MCF 10A (cell line): ENCODE measurements around the gene NANS. TPM values are rescaled to one million over a fixed set of nuclear protein-coding genes. Genes with fewer than 3 reads are reported as not detected.

Experiments
- BruUV-seq: library from RNA; stranded (reverse); fragments of 400-500 nt; replicated peaks from 2 replicates; lab custom pipeline; 2021; lab: Mats Ljungman, UMichigan
- CTCF ChIA-PET: fragments of 300-600 bp; sonication (Branson Sonifier 250); formaldehyde crosslinking; extraction: SDS; loops from one replicate; lab custom pipeline; 2021; ENCODE audit warnings: antibody characterized with exemption, inconsistent platforms; lab: Yijun Ruan, JAX
- POLR2A ChIA-PET: fragments of 300-600, 350-650 bp; sonication (Branson Sonifier 250); formaldehyde crosslinking; extraction: SDS; loops from one replicate; lab custom pipeline; 2020; ENCODE audit warnings: antibody characterized with exemption, inconsistent platforms; lab: Yijun Ruan, JAX
- DNase-seq: peaks from one replicate; pipeline ENCODE4 v3.0.0-alpha.2; 2018; ENCODE audit not compliant: unreplicated experiment
- H3K27ac Mint-ChIP-seq: one replicate; pipeline ENCODE4 v1.8.0; 2022; ENCODE audit warnings: mild to moderate bottlenecking, low read depth, mixed read lengths; ENCODE audit not compliant: unreplicated experiment
- H3K27me3 Mint-ChIP-seq: one replicate; pipeline ENCODE4 v1.8.0; 2022; ENCODE audit warnings: mixed read lengths; ENCODE audit not compliant: insufficient read depth, unreplicated experiment
- H3K36me3 Mint-ChIP-seq: one replicate; pipeline ENCODE4 v1.8.0; 2022; ENCODE audit warnings: mild to moderate bottlenecking, moderate library complexity, mixed read lengths; ENCODE audit not compliant: insufficient read depth, unreplicated experiment
- H3K4me1 Mint-ChIP-seq: one replicate; pipeline ENCODE4 v1.8.0; 2022; ENCODE audit warnings: mixed read lengths; ENCODE audit not compliant: insufficient read depth, unreplicated experiment
- H3K4me3 Mint-ChIP-seq: one replicate; pipeline ENCODE4 v1.8.0; 2022; ENCODE audit warnings: mild to moderate bottlenecking, moderate library complexity, mixed read lengths; ENCODE audit not compliant: unreplicated experiment
- H3K9me3 Mint-ChIP-seq: one replicate; pipeline ENCODE4 v1.8.0; 2022; ENCODE audit warnings: mixed read lengths; ENCODE audit not compliant: unreplicated experiment
- CTCF ChIP-seq: fragments of 200-600 bp; IDR thresholded peaks from one replicate; pipeline ENCODE4 v1.8.0; 2022; ENCODE audit warnings: antibody characterized with exemption, mild to moderate bottlenecking; ENCODE audit not compliant: unreplicated experiment
- intact Hi-C: fragments of 100-400 bp; cut with micrococcal nuclease; formaldehyde crosslinking; loops from 2 replicates; pipeline ENCODE4 v1.14.1; 2022
- total RNA-seq: library from RNA; stranded (reverse); gene quantifications from 2 replicates; pipeline ENCODE4 v1.2.3, GENCODE V29; 2022

Gene NANS
- total RNA-seq, 1 experiment from 2014 or later = 80.8 TPM

- no peak for DNase-seq
- intact Hi-C loops = no loop called here
- Mint-ChIP-seq H3K4me3 (no peak overlapping the region), H3K36me3 (peaks cover 63% of the 10 kb centered on the region), H3K27me3 (no peaks in the 10 kb centered on the region), H3K27ac (no peak overlapping the region), H3K4me1 (no peaks in the 10 kb centered on the region), H3K9me3 (no peaks in the 10 kb centered on the region)
- TF ChIP-seq CTCF = no peak
- POLR2A ChIA-PET = interaction anchor here (1.3 kb wide), 1 partner anchor 9 kb away, joined by 3 read pairs; no protein-coding TSS in a partner anchor
- no TSS peak for BruUV-seq
- CTCF ChIA-PET = interaction anchor here (0.7 to 1.2 kb wide), 2 partner anchors 113 to 141 kb away, joined by 4 read pairs; no protein-coding TSS in a partner anchor
These were observed 10.7 kb downstream of the NANS start for GRCh38 chr9:98067184-98067583.

DNA sequence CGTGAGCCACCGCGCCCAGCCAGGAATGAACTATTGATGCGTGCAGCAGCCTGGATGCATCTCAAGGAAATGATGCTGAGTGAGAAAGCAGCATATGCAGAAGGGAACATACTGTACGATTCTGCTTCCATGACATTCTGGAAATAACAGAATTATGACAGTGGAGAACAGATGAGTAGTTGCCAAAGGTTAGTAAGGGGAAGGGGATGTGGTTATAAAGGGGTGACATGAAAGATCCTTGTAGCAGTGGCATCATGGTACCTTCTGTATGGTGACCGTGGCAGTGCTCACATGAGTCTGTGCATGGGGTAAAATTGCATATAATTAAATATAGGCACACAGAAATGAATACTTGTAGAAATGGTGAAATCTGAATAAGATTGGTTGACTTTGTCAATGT is 13.0 kb downstream of the NANS start:
- no peak overlapping the region for H3K27ac Mint-ChIP-seq
- no peak for DNase-seq
- TF ChIP-seq CTCF = no peak
- ChIA-PET CTCF (interaction anchor here (1.0 kb wide), 1 partner anchor 187 kb away, joined by 3 read pairs; no protein-coding TSS in a partner anchor), POLR2A (no interaction called here)
- no peaks in the 10 kb centered on the region for H3K9me3 Mint-ChIP-seq
- peaks cover 39% of the 10 kb centered on the region for H3K36me3 Mint-ChIP-seq
- BruUV-seq = no TSS peak
- H3K27me3 Mint-ChIP-seq = no peaks in the 10 kb centered on the region
- no peaks in the 10 kb centered on the region for H3K4me1 Mint-ChIP-seq
- intact Hi-C loops = no loop called here
- no peak overlapping the region for H3K4me3 Mint-ChIP-seq

GRCh38 chr9:98070704-98071103 is 14.2 kb downstream of the NANS start:
- no peak for DNase-seq
- H3K36me3 Mint-ChIP-seq = peaks cover 28% of the 10 kb centered on the region
- no peak for TF ChIP-seq CTCF
- intact Hi-C loops = no loop called here
- no peak overlapping the region for H3K27ac Mint-ChIP-seq
- no peaks in the 10 kb centered on the region for H3K4me1 Mint-ChIP-seq
- ChIA-PET CTCF (interaction anchor here (0.6 to 1.7 kb wide), 6 partner anchors 12 to 602 kb away, joined by 3 to 4 read pairs (median 4); no protein-coding TSS in a partner anchor), POLR2A (interaction anchor here (0.8 to 1.1 kb wide), 2 partner anchors 13 to 15 kb away, joined by 3 to 5 read pairs; partner anchors contain the start of gene NANS)
- no peaks in the 10 kb centered on the region for H3K27me3 Mint-ChIP-seq
- no peaks in the 10 kb centered on the region for H3K9me3 Mint-ChIP-seq
- H3K4me3 Mint-ChIP-seq = no peak overlapping the region
- BruUV-seq = no TSS peak

DNA sequence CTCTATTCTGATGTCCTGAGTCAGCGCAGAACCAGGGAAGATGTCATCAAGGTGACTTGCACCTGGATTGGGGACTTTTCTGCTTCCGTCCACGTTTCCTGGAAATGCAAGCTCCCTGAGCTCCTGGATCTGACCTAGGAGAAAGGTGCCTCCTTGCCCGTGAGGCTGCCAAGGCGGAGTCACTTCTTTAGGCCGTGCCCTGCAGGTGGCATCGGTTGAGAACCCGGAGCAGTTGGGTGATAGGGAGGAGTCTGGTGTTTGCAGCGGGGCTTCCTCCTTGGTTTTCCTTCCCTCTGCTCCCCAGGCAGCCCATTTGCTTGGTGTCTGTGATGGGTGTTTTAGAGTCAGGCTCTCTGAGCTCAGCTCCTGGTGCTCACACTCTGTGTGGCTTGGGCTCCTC is 15.2 kb downstream of the NANS start:
- intact Hi-C loops = no loop called here
- DNase-seq = no peak
- ChIA-PET POLR2A (interaction anchor here (1.7 kb wide), 1 partner anchor 14 kb away, joined by 4 read pairs; no protein-coding TSS in a partner anchor), CTCF (interaction anchor here (0.6 to 3.4 kb wide), 10 partner anchors 10 to 194 kb away, joined by 3 to 18 read pairs (median 4); partner anchors contain the start of gene NANS)
- Mint-ChIP-seq H3K36me3 (peaks cover 21% of the 10 kb centered on the region), H3K27me3 (no peaks in the 10 kb centered on the region), H3K27ac (no peak overlapping the region), H3K4me3 (no peak overlapping the region), H3K9me3 (no peaks in the 10 kb centered on the region), H3K4me1 (no peaks in the 10 kb centered on the region)
- BruUV-seq = no TSS peak
- no peak for TF ChIP-seq CTCF
